ENCODE data around the gene DDI2. TPM values are rescaled to one million over a fixed set of nuclear protein-coding genes. Genes with fewer than 3 reads are reported as not detected.

The DDI2 gene
- total and polyA plus RNA-seq, 4 donors = 9.5 to 72.5 (median 42.0) TPM

DNA sequence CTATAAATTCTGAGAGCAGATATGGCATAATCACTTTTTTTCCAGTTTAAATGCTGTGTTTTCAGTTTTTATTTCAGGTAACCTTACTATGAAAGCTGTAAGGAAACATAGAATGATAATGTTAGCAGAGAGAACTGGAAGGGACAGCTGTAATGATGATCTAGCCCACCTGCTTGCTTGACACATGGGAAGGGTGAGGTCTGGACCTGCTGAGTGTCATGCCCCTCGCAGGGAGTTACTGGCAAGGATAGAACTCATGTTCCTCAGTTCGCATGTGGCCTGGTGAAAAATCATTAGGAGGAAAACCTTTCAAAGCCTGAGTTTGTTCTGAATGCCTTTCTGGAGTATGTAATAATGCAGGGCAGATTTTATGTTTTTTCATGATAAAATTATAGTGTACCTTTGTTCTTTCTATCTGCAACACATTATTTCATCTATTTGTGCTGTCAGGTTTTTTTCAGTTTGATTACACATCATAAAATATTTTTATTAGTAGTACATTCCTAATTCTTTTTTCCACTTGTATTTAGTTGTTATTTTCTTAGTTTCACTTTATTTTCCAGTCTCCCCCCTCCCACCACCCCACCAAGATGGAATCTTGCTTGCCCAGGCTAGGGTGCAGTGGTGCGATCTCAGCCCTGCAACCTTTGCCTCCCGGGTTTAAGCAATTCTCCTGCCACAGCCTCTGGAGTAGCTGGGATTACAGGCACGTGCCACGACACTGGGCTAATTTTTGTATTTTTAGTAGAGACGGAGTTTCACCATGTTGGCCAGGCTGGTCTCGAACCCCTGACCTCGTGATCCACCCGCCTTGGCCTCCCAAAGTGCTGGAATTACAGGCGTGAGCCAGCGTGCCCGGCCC, 8.0 kb downstream of the DDI2 start:
- 44% methylated on average over 13 of the region's 13 CpGs for WGBS
- Histone ChIP-seq H3K27ac (ENCODE audit: low read depth in 1 of 2, low read length in 2 of 2) (no peak overlapping the region), H3K4me3 (ENCODE audit: low read depth in 1 of 3, low read length in 3 of 3) (no peak overlapping the region), H3K36me3 (ENCODE audit: control insufficient read depth in 4 of 4, insufficient read depth in 3 of 4, low read depth in 1 of 4, low read length in 3 of 4) (peaks cover 7 to 22% (median 10%) of the 10 kb centered on the region in 4 donors), H3K4me1 (ENCODE audit: control insufficient read depth in 4 of 4, insufficient read depth in 4 of 4, low read length in 3 of 4) (peaks cover 7 to 67% (median 54%) of the 10 kb centered on the region in 4 donors), H3K27me3 (ENCODE audit: control insufficient read depth in 4 of 4, insufficient read depth in 4 of 4, low read length in 3 of 4) (no peaks in the 10 kb centered on the region), H3K9me3 (ENCODE audit: control insufficient read depth in 4 of 4, low read length in 3 of 4) (no peaks in the 10 kb centered on the region), H3K9ac (ENCODE audit: low read depth in 1 of 2, low read length in 2 of 2) (peak overlapping the region in 1 of 2 donors; percentile 27)
- no peak for DNase-seq (ENCODE audit: low spot score)
- no peak for TF ChIP-seq RAD21 (IDR thresholded peaks at IDR 0.05)
- TF ChIP-seq HNF4A (conservative IDR thresholded peaks at IDR 0.05) = peak; percentile 55 to 70
- peak; percentile 6 to 12 for TF ChIP-seq RXRA (IDR thresholded peaks at IDR 0.05)

DNA sequence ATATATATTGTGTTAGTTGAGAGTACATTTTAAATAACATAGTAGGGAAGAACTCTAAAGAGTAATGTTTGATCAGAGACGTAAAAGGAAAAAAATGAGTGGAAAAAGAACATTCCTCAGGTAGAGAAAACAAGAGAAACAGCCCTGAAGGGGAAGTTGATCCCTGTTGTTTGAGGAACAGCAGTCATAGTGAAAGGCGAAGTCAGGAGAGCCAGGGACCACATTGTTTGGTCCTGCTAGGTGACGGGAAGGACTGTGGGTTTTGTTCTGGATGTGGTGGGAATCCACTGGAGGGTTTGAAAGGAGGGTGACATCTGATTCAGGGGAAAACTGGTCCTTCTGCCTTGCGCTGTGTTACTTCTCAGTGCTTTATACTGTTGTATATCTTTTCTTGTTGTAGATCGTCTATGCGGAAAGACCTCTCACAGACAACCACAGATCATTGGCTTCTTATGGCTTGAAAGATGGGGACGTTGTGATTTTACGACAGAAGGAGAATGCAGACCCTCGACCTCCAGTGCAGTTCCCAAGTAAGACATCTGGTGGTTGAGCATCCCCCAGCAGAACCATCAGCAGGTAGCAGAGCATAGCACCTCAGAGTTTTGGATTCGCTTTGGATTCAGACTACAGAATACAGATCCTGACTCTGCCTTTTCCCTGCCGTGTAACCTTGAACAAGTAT, 9.2 kb downstream of the DDI2 start:
- peaks cover 7 to 29% (median 15%) of the 10 kb centered on the region in 4 donors for H3K36me3 ChIP-seq (ENCODE audit: control insufficient read depth in 4 of 4, insufficient read depth in 3 of 4, low read depth in 1 of 4, low read length in 3 of 4)
- H3K9me3 ChIP-seq (ENCODE audit: control insufficient read depth in 4 of 4, low read length in 3 of 4) = no peaks in the 10 kb centered on the region
- no peak for TF ChIP-seq FOXA2 (IDR thresholded peaks at IDR 0.05)
- TF ChIP-seq NR2F2 (IDR thresholded peaks at IDR 0.05) = no peak
- H3K9ac ChIP-seq (ENCODE audit: low read depth in 1 of 2, low read length in 2 of 2) = peak overlapping the region in 1 of 2 donors; percentile 27
- no peaks in the 10 kb centered on the region for H3K27me3 ChIP-seq (ENCODE audit: control insufficient read depth in 4 of 4, insufficient read depth in 4 of 4, low read length in 3 of 4)
- H3K27ac ChIP-seq (ENCODE audit: low read depth in 1 of 2, low read length in 2 of 2) = no peak overlapping the region
- no peak overlapping the region for H3K4me3 ChIP-seq (ENCODE audit: low read depth in 1 of 3, low read length in 3 of 3)
- H3K4me1 ChIP-seq (ENCODE audit: control insufficient read depth in 4 of 4, insufficient read depth in 4 of 4, low read length in 3 of 4) = peaks cover 7 to 58% (median 47%) of the 10 kb centered on the region in 4 donors
- no peak for DNase-seq (ENCODE audit: low spot score)
- WGBS = 87% methylated on average over 11 of the region's 11 CpGs

DNA sequence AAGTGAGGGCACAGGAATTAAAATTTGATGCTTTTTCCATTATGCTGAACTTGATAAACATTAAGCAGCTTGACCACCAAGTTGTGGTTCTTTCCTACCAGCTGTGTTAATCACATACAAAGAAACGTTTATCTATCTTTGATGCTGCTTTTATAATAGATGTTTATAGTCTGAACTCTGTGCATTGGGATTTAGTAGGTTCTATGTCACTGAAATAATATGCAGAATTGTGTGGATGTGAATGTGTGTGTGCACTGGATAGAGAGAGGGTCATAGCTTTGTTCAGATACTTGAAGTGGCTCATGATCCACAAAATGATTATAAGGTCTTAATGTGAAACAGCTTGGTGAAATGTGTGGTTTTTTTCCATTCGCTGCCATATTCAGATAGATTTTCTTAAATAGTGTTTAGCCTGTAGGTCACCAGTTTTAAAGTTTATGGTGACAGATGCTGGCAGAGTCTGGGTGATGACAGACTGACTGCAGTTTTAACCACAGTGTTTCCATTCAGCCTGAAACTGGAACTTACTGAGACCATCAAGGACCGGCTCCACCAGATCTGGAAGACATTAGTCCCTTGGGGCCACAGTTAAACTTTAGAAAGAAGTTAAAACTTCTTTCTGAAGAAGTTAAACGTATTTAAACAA, 10.2 kb downstream of the DDI2 start:
- Histone ChIP-seq H3K4me3 (ENCODE audit: low read depth in 1 of 3, low read length in 3 of 3) (no peak overlapping the region), H3K36me3 (ENCODE audit: control insufficient read depth in 4 of 4, insufficient read depth in 3 of 4, low read depth in 1 of 4, low read length in 3 of 4) (peaks cover 12 to 35% (median 16%) of the 10 kb centered on the region in 4 donors), H3K27ac (ENCODE audit: low read depth in 1 of 2, low read length in 2 of 2) (no peak overlapping the region), H3K27me3 (ENCODE audit: control insufficient read depth in 4 of 4, insufficient read depth in 4 of 4, low read length in 3 of 4) (no peaks in the 10 kb centered on the region), H3K4me1 (ENCODE audit: control insufficient read depth in 4 of 4, insufficient read depth in 4 of 4, low read length in 3 of 4) (peaks cover 7 to 47% (median 37%) of the 10 kb centered on the region in 4 donors), H3K9me3 (ENCODE audit: control insufficient read depth in 4 of 4, low read length in 3 of 4) (no peaks in the 10 kb centered on the region), H3K9ac (ENCODE audit: low read depth in 1 of 2, low read length in 2 of 2) (no peak overlapping the region)
- TF ChIP-seq, protein P1, sequence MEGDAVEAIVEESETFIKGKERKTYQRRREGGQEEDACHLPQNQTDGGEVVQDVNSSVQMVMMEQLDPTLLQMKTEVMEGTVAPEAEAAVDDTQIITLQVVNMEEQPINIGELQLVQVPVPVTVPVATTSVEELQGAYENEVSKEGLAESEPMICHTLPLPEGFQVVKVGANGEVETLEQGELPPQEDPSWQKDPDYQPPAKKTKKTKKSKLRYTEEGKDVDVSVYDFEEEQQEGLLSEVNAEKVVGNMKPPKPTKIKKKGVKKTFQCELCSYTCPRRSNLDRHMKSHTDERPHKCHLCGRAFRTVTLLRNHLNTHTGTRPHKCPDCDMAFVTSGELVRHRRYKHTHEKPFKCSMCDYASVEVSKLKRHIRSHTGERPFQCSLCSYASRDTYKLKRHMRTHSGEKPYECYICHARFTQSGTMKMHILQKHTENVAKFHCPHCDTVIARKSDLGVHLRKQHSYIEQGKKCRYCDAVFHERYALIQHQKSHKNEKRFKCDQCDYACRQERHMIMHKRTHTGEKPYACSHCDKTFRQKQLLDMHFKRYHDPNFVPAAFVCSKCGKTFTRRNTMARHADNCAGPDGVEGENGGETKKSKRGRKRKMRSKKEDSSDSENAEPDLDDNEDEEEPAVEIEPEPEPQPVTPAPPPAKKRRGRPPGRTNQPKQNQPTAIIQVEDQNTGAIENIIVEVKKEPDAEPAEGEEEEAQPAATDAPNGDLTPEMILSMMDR (IDR thresholded peaks at IDR 0.05; ENCODE audit: low read depth, low read length, missing input control) = no peak
- TF ChIP-seq, protein P2, sequence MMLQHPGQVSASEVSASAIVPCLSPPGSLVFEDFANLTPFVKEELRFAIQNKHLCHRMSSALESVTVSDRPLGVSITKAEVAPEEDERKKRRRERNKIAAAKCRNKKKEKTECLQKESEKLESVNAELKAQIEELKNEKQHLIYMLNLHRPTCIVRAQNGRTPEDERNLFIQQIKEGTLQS (IDR thresholded peaks at IDR 0.05) = no peak
- no peak for TF ChIP-seq HNF4G (IDR thresholded peaks at IDR 0.05)
- TF ChIP-seq EGR1 (IDR thresholded peaks at IDR 0.05; ENCODE audit: low read depth in 2 of 2) = no peak
- no peak for TF ChIP-seq FOXA2 (IDR thresholded peaks at IDR 0.05)
- TF ChIP-seq TAF1 (conservative IDR thresholded peaks at IDR 0.05) = no peak
- no peak for TF ChIP-seq JUND (IDR thresholded peaks at IDR 0.05)
- TF ChIP-seq, protein P3, sequence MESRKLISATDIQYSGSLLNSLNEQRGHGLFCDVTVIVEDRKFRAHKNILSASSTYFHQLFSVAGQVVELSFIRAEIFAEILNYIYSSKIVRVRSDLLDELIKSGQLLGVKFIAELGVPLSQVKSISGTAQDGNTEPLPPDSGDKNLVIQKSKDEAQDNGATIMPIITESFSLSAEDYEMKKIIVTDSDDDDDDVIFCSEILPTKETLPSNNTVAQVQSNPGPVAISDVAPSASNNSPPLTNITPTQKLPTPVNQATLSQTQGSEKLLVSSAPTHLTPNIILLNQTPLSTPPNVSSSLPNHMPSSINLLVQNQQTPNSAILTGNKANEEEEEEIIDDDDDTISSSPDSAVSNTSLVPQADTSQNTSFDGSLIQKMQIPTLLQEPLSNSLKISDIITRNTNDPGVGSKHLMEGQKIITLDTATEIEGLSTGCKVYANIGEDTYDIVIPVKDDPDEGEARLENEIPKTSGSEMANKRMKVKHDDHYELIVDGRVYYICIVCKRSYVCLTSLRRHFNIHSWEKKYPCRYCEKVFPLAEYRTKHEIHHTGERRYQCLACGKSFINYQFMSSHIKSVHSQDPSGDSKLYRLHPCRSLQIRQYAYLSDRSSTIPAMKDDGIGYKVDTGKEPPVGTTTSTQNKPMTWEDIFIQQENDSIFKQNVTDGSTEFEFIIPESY (IDR thresholded peaks at IDR 0.05) = no peak
- no peak for TF ChIP-seq HNF4A (conservative IDR thresholded peaks at IDR 0.05)
- TF ChIP-seq SP1 (IDR thresholded peaks at IDR 0.05) = no peak
- TF ChIP-seq RAD21 (IDR thresholded peaks at IDR 0.05) = no peak
- TF ChIP-seq FOXA1 (IDR thresholded peaks at IDR 0.05) = no peak
- no peak for TF ChIP-seq NR2F2 (IDR thresholded peaks at IDR 0.05)
- TF ChIP-seq RXRA (IDR thresholded peaks at IDR 0.05) = no peak
- no peak for DNase-seq (ENCODE audit: low spot score)
- 71% methylated on average over 4 of the region's 4 CpGs for WGBS
